ENCODE data around the gene CAPN12. TPM values are rescaled to one million over a fixed set of nuclear protein-coding genes. Genes with fewer than 3 reads are reported as not detected.
A peak's percentile ranks its signal among the peaks of the same experiment; 100 is the strongest.

CAPN12 gene
- total and polyA plus RNA-seq, 12 donors = 0.39 to 23.1 (median 3.7) TPM; not detected in 1

DNA sequence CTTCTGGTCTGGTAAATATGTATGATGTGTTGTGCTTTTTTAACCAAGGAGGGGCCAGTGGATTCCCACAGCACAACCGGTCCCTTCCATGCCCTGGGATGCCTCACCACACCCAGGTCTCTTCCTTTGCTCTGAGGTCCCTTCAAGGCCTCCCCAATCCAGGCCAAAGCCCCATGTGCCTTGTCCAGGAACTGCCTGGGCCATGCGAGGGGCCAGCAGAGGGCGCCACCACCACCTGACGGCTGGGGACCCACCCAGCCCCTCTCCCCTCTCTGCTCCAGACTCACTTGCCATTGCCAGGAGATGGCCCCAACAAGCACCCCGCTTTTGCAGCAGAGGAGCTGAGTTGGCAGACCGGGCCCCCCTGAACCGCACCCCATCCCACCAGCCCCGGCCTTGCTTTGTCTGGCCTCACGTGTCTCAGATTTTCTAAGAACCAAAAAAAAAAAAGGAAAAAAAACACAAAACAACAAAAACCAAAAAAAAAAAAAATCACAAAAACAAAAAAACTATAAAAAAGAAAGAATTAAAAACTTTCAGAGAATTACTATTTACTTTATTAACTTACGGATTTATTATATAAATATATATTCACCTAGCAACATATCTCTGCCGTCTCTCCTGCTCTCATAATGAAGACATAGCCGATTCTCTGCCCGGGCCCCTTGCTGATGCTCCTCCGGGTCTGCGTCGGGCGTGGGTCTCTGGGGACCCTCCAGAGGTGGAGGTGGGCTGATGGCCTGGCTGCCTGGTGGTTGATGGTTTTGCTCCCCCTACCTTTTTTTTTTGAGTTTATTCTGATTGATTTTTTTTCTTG lies 14.4 kb downstream of the CAPN12 start:
- TF ChIP-seq, protein P1, sequence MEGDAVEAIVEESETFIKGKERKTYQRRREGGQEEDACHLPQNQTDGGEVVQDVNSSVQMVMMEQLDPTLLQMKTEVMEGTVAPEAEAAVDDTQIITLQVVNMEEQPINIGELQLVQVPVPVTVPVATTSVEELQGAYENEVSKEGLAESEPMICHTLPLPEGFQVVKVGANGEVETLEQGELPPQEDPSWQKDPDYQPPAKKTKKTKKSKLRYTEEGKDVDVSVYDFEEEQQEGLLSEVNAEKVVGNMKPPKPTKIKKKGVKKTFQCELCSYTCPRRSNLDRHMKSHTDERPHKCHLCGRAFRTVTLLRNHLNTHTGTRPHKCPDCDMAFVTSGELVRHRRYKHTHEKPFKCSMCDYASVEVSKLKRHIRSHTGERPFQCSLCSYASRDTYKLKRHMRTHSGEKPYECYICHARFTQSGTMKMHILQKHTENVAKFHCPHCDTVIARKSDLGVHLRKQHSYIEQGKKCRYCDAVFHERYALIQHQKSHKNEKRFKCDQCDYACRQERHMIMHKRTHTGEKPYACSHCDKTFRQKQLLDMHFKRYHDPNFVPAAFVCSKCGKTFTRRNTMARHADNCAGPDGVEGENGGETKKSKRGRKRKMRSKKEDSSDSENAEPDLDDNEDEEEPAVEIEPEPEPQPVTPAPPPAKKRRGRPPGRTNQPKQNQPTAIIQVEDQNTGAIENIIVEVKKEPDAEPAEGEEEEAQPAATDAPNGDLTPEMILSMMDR (IDR thresholded peaks at IDR 0.05) = peak; percentile 60 to 83 (median 74)
- no peak for TF ChIP-seq POLR2A (IDR thresholded peaks at IDR 0.05)
- WGBS, 4 donors = 70 to 79% (median 71%) methylated on average over 14 to 17 of the region's 17 CpGs
- Histone ChIP-seq H3K36me3 (replicated peaks in 1 of 2) (peaks cover 0 to 59% of the 10 kb centered on the region in 2 donors), H3K9me3 (replicated peaks in 1 of 3) (no peaks in the 10 kb centered on the region), H3K27me3 (no peaks in the 10 kb centered on the region), H3K27ac (peak overlapping the region in 3 of 5 donors; percentile 57 to 87 (median 60)), H3K4me1 (replicated peaks in 1 of 2) (peaks cover 24 to 29% of the 10 kb centered on the region in 2 donors), H3K4me3 (no peak overlapping the region)
- intact Hi-C loops (cut with DNase I) = loop anchor here (5.0 to 10.0 kb wide), 2 partner anchors 115 to 117 kb away; partner anchors contain the start of gene HNRNPL (in 2 of the 2)
- peak; percentile 71 to 84 (median 78) for DNase-seq

DNA sequence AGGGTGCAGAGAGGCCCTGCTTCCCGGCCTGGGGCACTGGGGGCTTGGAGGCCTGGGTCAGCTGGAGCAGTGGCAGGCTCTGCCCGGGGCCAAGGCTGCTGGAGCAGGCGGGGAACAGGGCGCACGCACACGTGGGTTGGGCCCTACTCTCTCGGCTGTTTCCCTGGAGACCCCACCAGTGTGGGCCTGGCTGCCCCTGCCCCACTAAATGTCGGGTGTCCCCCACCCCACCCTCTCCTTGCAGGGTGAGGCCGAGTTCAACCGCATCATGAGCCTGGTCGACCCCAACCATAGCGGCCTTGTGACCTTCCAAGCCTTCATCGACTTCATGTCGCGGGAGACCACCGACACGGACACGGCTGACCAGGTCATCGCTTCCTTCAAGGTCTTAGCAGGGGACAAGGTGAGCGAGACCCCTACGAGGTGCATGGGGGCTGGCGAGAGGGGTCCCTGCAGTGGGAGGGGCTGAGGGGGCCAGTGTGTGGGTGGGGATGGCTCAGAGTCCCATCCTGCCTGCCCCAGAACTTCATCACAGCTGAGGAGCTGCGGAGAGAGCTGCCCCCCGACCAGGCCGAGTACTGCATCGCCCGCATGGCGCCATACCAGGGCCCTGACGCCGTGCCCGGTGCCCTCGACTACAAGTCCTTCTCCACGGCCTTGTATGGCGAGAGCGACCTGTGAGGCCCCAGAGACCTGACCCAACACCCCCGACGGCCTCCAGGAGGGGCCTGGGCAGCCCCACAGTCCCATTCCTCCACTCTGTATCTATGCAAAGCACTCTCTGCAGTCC lies 15.3 kb downstream of the CAPN12 start:
- TF ChIP-seq, protein P1 (IDR thresholded peaks at IDR 0.05) = no peak
- TF ChIP-seq POLR2A (IDR thresholded peaks at IDR 0.05) = no peak
- WGBS, 4 donors = 33 to 68% (median 63%) methylated on average over 2 to 37 of the region's 37 CpGs
- H3K9me3 ChIP-seq (replicated peaks in 1 of 3) = no peaks in the 10 kb centered on the region
- no peaks in the 10 kb centered on the region for H3K27me3 ChIP-seq
- intact Hi-C loops (cut with DNase I) = loop anchor here in 1 of 2 donors (5.0 kb wide), 1 partner anchor 118 kb away; the partner anchor contains the start of gene HNRNPL
- DNase-seq = peak in 5 of 7 donors; percentile 37 to 63 (median 43)
- H3K4me3 ChIP-seq = no peak overlapping the region
- peaks cover 24 to 29% of the 10 kb centered on the region in 2 donors for H3K4me1 ChIP-seq (replicated peaks in 1 of 2)
- peaks cover 0 to 69% of the 10 kb centered on the region in 2 donors for H3K36me3 ChIP-seq (replicated peaks in 1 of 2)
- peak overlapping the region in 4 of 5 donors; percentile 53 to 87 (median 58) for H3K27ac ChIP-seq

DNA sequence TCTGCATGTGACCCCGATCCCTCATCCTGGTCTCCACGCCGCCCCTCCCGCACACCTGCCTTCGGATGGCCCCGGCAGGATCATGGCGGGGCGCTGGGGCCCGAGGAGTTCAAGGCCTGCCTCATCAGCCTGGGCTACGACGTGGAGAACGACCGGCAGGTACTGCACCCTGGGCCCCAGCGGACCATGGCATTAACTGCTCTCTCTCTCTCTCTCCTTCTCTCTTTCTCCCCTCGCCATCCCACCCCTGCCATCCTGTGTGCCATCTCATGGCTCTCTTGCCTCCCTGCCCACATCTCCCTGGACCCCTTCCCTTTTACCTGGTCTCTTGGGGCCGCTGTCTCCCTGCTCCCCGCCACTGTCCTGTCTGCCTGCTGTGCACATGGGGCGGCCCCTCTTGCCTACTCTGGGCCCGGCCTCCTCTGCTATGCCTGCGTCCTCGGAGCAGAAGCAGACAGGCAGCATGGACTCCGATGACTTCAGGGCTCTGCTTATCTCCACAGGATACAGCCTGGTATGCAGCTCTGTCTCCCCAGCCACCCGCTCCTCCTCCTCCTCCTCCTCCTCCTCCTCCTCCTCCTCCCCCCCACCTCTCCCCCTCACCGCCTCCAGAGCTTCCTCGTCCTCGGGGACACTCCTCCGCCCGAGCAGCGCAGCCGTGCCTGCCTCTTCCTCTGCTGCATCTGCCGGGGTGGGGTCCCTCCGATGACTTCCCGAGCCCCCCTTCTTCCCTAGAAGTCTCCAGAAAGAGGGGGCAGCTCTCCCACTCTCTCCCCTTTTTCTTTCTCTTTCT lies 16.2 kb downstream of the CAPN12 start:
- H3K27me3 ChIP-seq = no peaks in the 10 kb centered on the region
- peak; percentile 62 to 94 (median 90) for DNase-seq
- H3K4me1 ChIP-seq (replicated peaks in 1 of 2) = peaks cover 23 to 27% of the 10 kb centered on the region in 2 donors
- no peak overlapping the region for H3K4me3 ChIP-seq
- H3K27ac ChIP-seq = peak overlapping the region; percentile 54 to 90 (median 72)
- peaks cover 0 to 77% of the 10 kb centered on the region in 2 donors for H3K36me3 ChIP-seq (replicated peaks in 1 of 2)
- no peaks in the 10 kb centered on the region for H3K9me3 ChIP-seq (replicated peaks in 1 of 3)
- intact Hi-C loops (cut with DNase I) = loop anchor here in 1 of 2 donors (5.0 kb wide), 1 partner anchor 119 kb away; the partner anchor contains the start of gene HNRNPL
- TF ChIP-seq, protein P1 (IDR thresholded peaks at IDR 0.05) = peak in 1 of 6 experiments; percentile 6
- TF ChIP-seq POLR2A (IDR thresholded peaks at IDR 0.05) = peak in 1 of 2 donors; percentile 61
- WGBS, 4 donors = 30 to 39% (median 37%) methylated on average over 31 to 33 of the region's 33 CpGs
